Measurements from ENCODE around the gene SCML1. TPM values are rescaled to one million over a fixed set of nuclear protein-coding genes. Genes with fewer than 3 reads are reported as not detected.
"Not testable (repeated sequence)": the region's sequence is repeated elsewhere in the genome, so short reads cannot be mapped to it uniquely, and the experiment has no call there.

Gene SCML1
- total and polyA plus RNA-seq, 2 donors (not counting 1 experiment from before 2014, with no cell fraction given): 11.4 to 22.7 TPM

GRCh38 chrX:17778997-17779396, 41.7 kb downstream of the SCML1 start:
- Histone ChIP-seq H3K4me3 (replicated peaks in 1 of 4; ENCODE audit: control extremely low read depth in 1 of 4, insufficient read depth in 1 of 4, low read depth in 3 of 4, low read length in 4 of 4) (no peak overlapping the region), H3K79me2 (ENCODE audit: control insufficient read depth, insufficient read depth, low read length) (no peaks in the 10 kb centered on the region), H3K27ac (ENCODE audit: insufficient read depth, low read length) (no peak overlapping the region), H2AFZ (ENCODE audit: low read length) (no peak overlapping the region), H3K4me1 (ENCODE audit: control insufficient read depth, extremely low read depth, insufficient read depth, low read length) (no peaks in the 10 kb centered on the region), H3K9ac (ENCODE audit: insufficient read depth, low read length) (no peak overlapping the region), H4K20me1 (ENCODE audit: control insufficient read depth, extremely low read depth, insufficient read depth, low read length) (no peaks in the 10 kb centered on the region), H3K27me3 (ENCODE audit: control insufficient read depth, insufficient read depth, low read length) (no peaks in the 10 kb centered on the region), H3K36me3 (ENCODE audit: control insufficient read depth, insufficient read depth, low read length) (no peaks in the 10 kb centered on the region), H3K4me2 (ENCODE audit: extremely low read depth, insufficient read depth, low read length) (no peak overlapping the region), H3K9me3 (ENCODE audit: control insufficient read depth, insufficient read depth, low read depth, low read length) (no peaks in the 10 kb centered on the region)
- no peak for DNase-seq (ENCODE audit: low read depth in 2 of 2)
- TF ChIP-seq EZH2 (IDR thresholded peaks at IDR 0.05; ENCODE audit: low read length, missing control alignments) (no peak), CTCF (conservative IDR thresholded peaks at IDR 0.05 in 1 of 2, IDR thresholded peaks at IDR 0.05 in 1 of 2; ENCODE audit: low read depth in 1 of 2, low read length in 2 of 2) (no peak)

GRCh38 chrX:17779434-17779833, 42.1 kb downstream of the SCML1 start:
- no peaks in the 10 kb centered on the region for H3K9me3 ChIP-seq (ENCODE audit: control insufficient read depth, insufficient read depth, low read depth, low read length)
- H3K27me3 ChIP-seq (ENCODE audit: control insufficient read depth, insufficient read depth, low read length): no peaks in the 10 kb centered on the region
- no peak overlapping the region for H3K9ac ChIP-seq (ENCODE audit: insufficient read depth, low read length)
- H3K4me3 ChIP-seq (replicated peaks in 1 of 4; ENCODE audit: control extremely low read depth in 1 of 4, insufficient read depth in 1 of 4, low read depth in 3 of 4, low read length in 4 of 4): no peak overlapping the region
- H3K79me2 ChIP-seq (ENCODE audit: control insufficient read depth, insufficient read depth, low read length): no peaks in the 10 kb centered on the region
- TF ChIP-seq EZH2 (IDR thresholded peaks at IDR 0.05; ENCODE audit: low read length, missing control alignments) (no peak), CTCF (conservative IDR thresholded peaks at IDR 0.05 in 1 of 2, IDR thresholded peaks at IDR 0.05 in 1 of 2; ENCODE audit: low read depth in 1 of 2, low read length in 2 of 2) (no peak)
- no peak overlapping the region for H3K4me2 ChIP-seq (ENCODE audit: extremely low read depth, insufficient read depth, low read length)
- H2AFZ ChIP-seq (ENCODE audit: low read length): no peak overlapping the region
- H4K20me1 ChIP-seq (ENCODE audit: control insufficient read depth, extremely low read depth, insufficient read depth, low read length): no peaks in the 10 kb centered on the region
- H3K4me1 ChIP-seq (ENCODE audit: control insufficient read depth, extremely low read depth, insufficient read depth, low read length): no peaks in the 10 kb centered on the region
- no peaks in the 10 kb centered on the region for H3K36me3 ChIP-seq (ENCODE audit: control insufficient read depth, insufficient read depth, low read length)
- H3K27ac ChIP-seq (ENCODE audit: insufficient read depth, low read length): no peak overlapping the region
- DNase-seq (ENCODE audit: low read depth in 2 of 2): no peak

- H3K4me3 ChIP-seq (replicated peaks in 1 of 4; ENCODE audit: control extremely low read depth in 1 of 4, insufficient read depth in 1 of 4, low read depth in 3 of 4, low read length in 4 of 4); H3K4me2 ChIP-seq (ENCODE audit: extremely low read depth, insufficient read depth, low read length); H3K9me3 ChIP-seq (ENCODE audit: control insufficient read depth, insufficient read depth, low read depth, low read length); H3K36me3 ChIP-seq (ENCODE audit: control insufficient read depth, insufficient read depth, low read length); H3K4me1 ChIP-seq (ENCODE audit: control insufficient read depth, extremely low read depth, insufficient read depth, low read length); H3K27me3 ChIP-seq (ENCODE audit: control insufficient read depth, insufficient read depth, low read length); H3K9ac ChIP-seq (ENCODE audit: insufficient read depth, low read length); H2AFZ ChIP-seq (ENCODE audit: low read length); H3K79me2 ChIP-seq (ENCODE audit: control insufficient read depth, insufficient read depth, low read length); DNase-seq (ENCODE audit: low read depth in 2 of 2); H3K27ac ChIP-seq (ENCODE audit: insufficient read depth, low read length); H4K20me1 ChIP-seq (ENCODE audit: control insufficient read depth, extremely low read depth, insufficient read depth, low read length): not testable (repeated sequence)
Observed at GRCh38 chrX:17786554-17787347, 49.5 kb downstream of the SCML1 start.

Data from fibroblast of lung (primary cell).